IMR-90 (cell line): Measurements from ENCODE around the gene GSDMA. TPM values are rescaled to one million over a fixed set of nuclear protein-coding genes. Genes with fewer than 3 reads are reported as not detected.
A peak's percentile ranks its signal among the peaks of the same experiment; 100 is the strongest.

Source experiments
- ATAC-seq: fragments of 200-7000 bp; cut with Tn5 transposase; 2 replicates; pipeline ENCODE4 v1.9.1; 2020; ENCODE audit warnings: low read depth, mild to moderate bottlenecking, moderate library complexity
- BruUV-seq: library from RNA; stranded (reverse); fragments of 400-500 nt; replicated peaks from 2 replicates; lab custom pipeline; 2021; lab: Mats Ljungman, UMichigan
- CTCF ChIA-PET: fragments of 300-600 bp; formaldehyde crosslinking; extraction: SDS; loops from one replicate; lab custom pipeline; 2021; ENCODE audit warnings: antibody characterized with exemption; lab: Yijun Ruan, JAX
- POLR2A ChIA-PET: fragments of 300-600 bp; sonication (Branson Sonifier 250); formaldehyde crosslinking; loops from one replicate; lab custom pipeline; 2022; ENCODE audit warnings: antibody characterized with exemption; ENCODE audit not compliant: unreplicated experiment; lab: Charles Lee
- DNase-seq: peaks from one replicate; pipeline ENCODE4 v3.0.0; 2013
- H2AFZ ChIP-seq: replicated peaks from 2 replicates; pipeline ENCODE3; 2013; ENCODE audit warnings: low read length, mild to moderate bottlenecking; ENCODE audit not compliant: poor library complexity
- H2AK5ac ChIP-seq: 2 replicates; pipeline ENCODE4 v1.6.1; 2013; ENCODE audit warnings: low read depth, low read length, inconsistent platforms
- H2AK9ac ChIP-seq: replicated peaks from 2 replicates; pipeline ENCODE3; 2013; ENCODE audit warnings: mild to moderate bottlenecking, low read depth, low read length, moderate library complexity; ENCODE audit not compliant: poor library complexity
- H2BK120ac ChIP-seq: 2 replicates; pipeline ENCODE4 v1.6.1; 2013; ENCODE audit warnings: low read depth, low read length, inconsistent platforms
- H2BK15ac ChIP-seq: 3 replicates; pipeline ENCODE4 v1.6.1; 2013; ENCODE audit warnings: low read depth, low read length, inconsistent platforms
- H2BK20ac ChIP-seq: 2 replicates; pipeline ENCODE4 v1.6.1; 2013; ENCODE audit warnings: low read depth, mild to moderate bottlenecking, inconsistent platforms, low read length, moderate library complexity
- H2BK5ac ChIP-seq: 2 replicates; pipeline ENCODE4 v1.6.1; 2013; ENCODE audit warnings: mild to moderate bottlenecking, low read depth, low read length, inconsistent platforms; ENCODE audit not compliant: poor library complexity, severe bottlenecking
- H3K14ac ChIP-seq: replicated peaks from 2 replicates; pipeline ENCODE4 v1.6.1; 2013; ENCODE audit warnings: low read depth, low read length, inconsistent platforms
- H3K18ac ChIP-seq: 2 replicates; pipeline ENCODE4 v1.6.1; 2013; ENCODE audit warnings: low read depth, low read length, control low read depth
- H3K23ac ChIP-seq: 2 replicates; pipeline ENCODE4 v1.6.1; 2013; ENCODE audit warnings: low read depth, low read length, inconsistent platforms
- H3K27ac ChIP-seq: 2 replicates; pipeline ENCODE4 v1.5.1; 2013; ENCODE audit warnings: mild to moderate bottlenecking, control low read depth, low read length; ENCODE audit not compliant: insufficient read depth
- H3K27me3 ChIP-seq: 2 replicates; pipeline ENCODE4 v1.6.1; 2013; ENCODE audit warnings: low read length; ENCODE audit not compliant: control insufficient read depth, insufficient read depth
- H3K36me3 ChIP-seq: 2 replicates; pipeline ENCODE4 v1.6.1; 2013; ENCODE audit warnings: low read length, mixed read lengths; ENCODE audit not compliant: control insufficient read depth, insufficient read depth
- H3K4ac ChIP-seq: 2 replicates; pipeline ENCODE4 v1.6.1; 2013; ENCODE audit warnings: low read depth, low read length, inconsistent platforms
- H3K4me1 ChIP-seq: 2 replicates; pipeline ENCODE4 v1.6.1; 2013; ENCODE audit warnings: low read length, mixed read lengths; ENCODE audit not compliant: control insufficient read depth, insufficient read depth
- H3K4me2 ChIP-seq: 2 replicates; pipeline ENCODE4 v1.6.1; 2013; ENCODE audit warnings: low read depth, mild to moderate bottlenecking, control low read depth, low read length, moderate library complexity
- H3K4me3 ChIP-seq: 2 replicates; pipeline ENCODE4 v1.5.1; 2013; ENCODE audit warnings: low read depth, mild to moderate bottlenecking, control low read depth, low read length, moderate library complexity; ENCODE audit not compliant: insufficient read depth
- H3K56ac ChIP-seq: 2 replicates; pipeline ENCODE4 v1.6.1; 2013; ENCODE audit warnings: low read length, inconsistent platforms; ENCODE audit not compliant: insufficient read depth; ENCODE audit errors: extremely low read depth
- H3K79me1 ChIP-seq, 2 experiments: 2 replicates each; pipeline ENCODE4 v1.6.1; 2013; ENCODE audit warnings: low read length in 2 of 2, inconsistent platforms in 1 of 2, low read depth in 1 of 2
- H3K9ac ChIP-seq: 2 replicates; pipeline ENCODE4 v1.6.1; 2013; ENCODE audit warnings: low read depth, low read length, control low read depth
- H3K9me1 ChIP-seq: 2 replicates; pipeline ENCODE4 v1.6.1; 2013; ENCODE audit warnings: low read length, inconsistent platforms; ENCODE audit not compliant: insufficient read depth
- H3K9me3 ChIP-seq: 2 replicates; pipeline ENCODE4 v1.6.1; 2013; ENCODE audit warnings: low read length; ENCODE audit not compliant: control insufficient read depth, insufficient read depth
- H4K20me1 ChIP-seq: 2 replicates; pipeline ENCODE4 v1.6.1; 2013; ENCODE audit warnings: low read length, inconsistent platforms; ENCODE audit not compliant: insufficient read depth
- H4K5ac ChIP-seq: 2 replicates; pipeline ENCODE4 v1.6.1; 2013; ENCODE audit warnings: mild to moderate bottlenecking, low read depth, low read length, control low read depth
- H4K8ac ChIP-seq, 2 experiments: 2 replicates each; pipeline ENCODE4 v1.6.1; 2013; ENCODE audit warnings: low read depth in 2 of 2, low read length in 2 of 2, control low read depth in 1 of 2, inconsistent platforms in 1 of 2
- H4K91ac ChIP-seq: 2 replicates; pipeline ENCODE4 v1.6.1; 2013; ENCODE audit warnings: low read depth, low read length, inconsistent platforms; ENCODE audit not compliant: insufficient read depth
- BHLHE40 ChIP-seq: fragments of 150-350 bp; IDR thresholded peaks from 2 replicates; pipeline ENCODE4 v1.6.1; 2016; ENCODE audit warnings: mild to moderate bottlenecking, low read depth, low read length
- CEBPB ChIP-seq: IDR thresholded peaks from 2 replicates; pipeline ENCODE4 v1.6.1; 2012; ENCODE audit warnings: low read depth, low read length, improper control_type of control experiment
- CHD1 ChIP-seq: IDR thresholded peaks from 2 replicates; pipeline ENCODE4 v1.6.1; 2012; ENCODE audit warnings: low read depth, low read length, improper control_type of control experiment
- ELK1 ChIP-seq: fragments of 150-350 bp; IDR thresholded peaks from 2 replicates; pipeline ENCODE4 v1.6.1; 2016; ENCODE audit warnings: low read depth, mild to moderate bottlenecking, low read length, moderate library complexity, borderline replicate concordance
- FOS ChIP-seq: fragments of 150-350 bp; IDR thresholded peaks from 2 replicates; pipeline ENCODE4 v1.6.1; 2016; ENCODE audit warnings: low read depth, low read length
- MAFK ChIP-seq: IDR thresholded peaks from 2 replicates; pipeline ENCODE4 v1.6.1; 2012; ENCODE audit warnings: low read depth, low read length, improper control_type of control experiment
- MAZ ChIP-seq: IDR thresholded peaks from 2 replicates; pipeline ENCODE4 v1.6.1; 2012; ENCODE audit warnings: low read depth, mild to moderate bottlenecking, low read length, improper control_type of control experiment, moderate library complexity, borderline replicate concordance
- MXI1 ChIP-seq: IDR thresholded peaks from 2 replicates; pipeline ENCODE4 v1.6.1; 2012; ENCODE audit warnings: low read depth, mild to moderate bottlenecking, low read length, moderate library complexity, borderline replicate concordance
- POLR2A ChIP-seq: IDR thresholded peaks from 2 replicates; pipeline ENCODE4 v1.6.1; 2012; ENCODE audit warnings: mild to moderate bottlenecking, low read depth, low read length
- RAD21 ChIP-seq: IDR thresholded peaks from 2 replicates; pipeline ENCODE4 v1.6.1; 2012; ENCODE audit warnings: low read length, improper control_type of control experiment
- RCOR1 ChIP-seq: IDR thresholded peaks from 2 replicates; pipeline ENCODE4 v1.6.1; 2012; ENCODE audit warnings: mild to moderate bottlenecking, low read length, improper control_type of control experiment; ENCODE audit not compliant: insufficient replicate concordance
- RFX5 ChIP-seq: IDR thresholded peaks from 2 replicates; pipeline ENCODE4 v1.8.0; 2012; ENCODE audit warnings: low read depth, mild to moderate bottlenecking, low read length, moderate library complexity
- SMC3 ChIP-seq: fragments of 150-350 bp; IDR thresholded peaks from 2 replicates; pipeline ENCODE4 v1.6.1; 2016; ENCODE audit warnings: low read depth, mild to moderate bottlenecking, antibody characterized with exemption, low read length, moderate library complexity
- USF2 ChIP-seq: fragments of 150-350 bp; IDR thresholded peaks from 2 replicates; pipeline ENCODE4 v1.6.1; 2017; ENCODE audit warnings: mild to moderate bottlenecking, antibody characterized with exemption, low read length, low read depth
- whole genome bisulfite sequencing, 2 experiments: methylation state at CpG; one replicate each; pipeline versions ENCODE4 v1.1.5 to v1.1.7; 2013; ENCODE audit warnings: missing lambda C conversion rate in 2 of 2; ENCODE audit not compliant: insufficient read length in 1 of 2; ENCODE audit errors: extremely low coverage in 2 of 2; 5-methylcytosine and 5-hydroxymethylcytosine counted together
- dilution Hi-C: fragments of 300-500 bp; cut with HindIII; formaldehyde crosslinking; loops from one replicate; pipeline ENCODE4 v1.14.3; 2018; ENCODE audit warnings: low sequenced_read_pairs; ENCODE audit not compliant: unreplicated experiment
- in situ Hi-C: fragments of 300-500 bp; cut with MboI; formaldehyde crosslinking; loops from 3 replicates; pipeline ENCODE4 v1.14.3; 2019; ENCODE audit warnings: low sequenced_read_pairs, inconsistent platforms, mixed read lengths
- intact Hi-C: fragments of 100-400 bp; cut with micrococcal nuclease; formaldehyde crosslinking; loops from 2 replicates; pipeline ENCODE4 v1.10.0; 2022
- polyA plus RNA-seq, 3 experiments: library from polyadenylated mRNA; depleted of rRNA; stranded (reverse); fragments of >200 nt; gene quantifications; 2 replicates each; pipeline ENCODE4 v1.2.3, GENCODE V29; 2012; ENCODE audit warnings: low replicate concordance in 1 of 3
- total RNA-seq: library from RNA; depleted of rRNA; stranded (reverse); fragments of >200 nt; gene quantifications from 2 replicates; pipeline ENCODE4 v1.2.3, GENCODE V29; 2012

The GSDMA gene
- total and polyA plus RNA-seq, 2 of the 4 experiments (the other 2 are of a cell fraction), result not detected

GRCh38 chr17:39920218-39921210 is 42.3 kb upstream of the GSDMA start (continued):
- TF ChIP-seq RFX5 (no peak), MAZ (no peak)

- Histone ChIP-seq H3K27me3 (no peaks in the 10 kb centered on the region), H2BK5ac (no peak overlapping the region), H3K4me3 (no peak overlapping the region), H3K4me2 (no peak overlapping the region), H3K27ac (no peak overlapping the region), H3K9me3 (no peaks in the 10 kb centered on the region), H3K56ac (no peak overlapping the region), H3K23ac (no peak overlapping the region), H2BK15ac (no peak overlapping the region), H3K4ac (no peak overlapping the region), H2BK120ac (no peak overlapping the region), H2BK20ac (no peak overlapping the region), H4K5ac (no peak overlapping the region), H3K9me1 (peaks cover 35% of the 10 kb centered on the region), H2AK9ac (no peak overlapping the region), H4K20me1 (peaks cover 33% of the 10 kb centered on the region), H3K36me3 (peaks cover 50% of the 10 kb centered on the region), H3K79me1 (peaks cover 9 to 45% of the 10 kb centered on the region in 2 experiments; a peak in 3 of 4 replicates), H3K9ac (no peak overlapping the region), H4K91ac (no peak overlapping the region), H2AK5ac (no peak overlapping the region), H3K14ac (no peak overlapping the region), H3K18ac (no peak overlapping the region), H4K8ac (no peak overlapping the region), H2AFZ (no peak overlapping the region), H3K4me1 (peaks cover 22% of the 10 kb centered on the region)
- dilution Hi-C loops, result no loop called here
- POLR2A ChIA-PET, result interaction anchor here (0.6 kb wide), 1 partner anchor 39 kb away, joined by 12 read pairs; no protein-coding TSS in a partner anchor
- 100% methylated on average over 2 of the region's 5 CpGs; no CpG with 5 or more reads in 1 of the 2 experiments for WGBS, 2 experiments
- intact Hi-C loops, result no loop called here
- ATAC-seq (no peak), DNase-seq (no peak)
- BruUV-seq, result TSS peak; percentile 83
- CTCF ChIA-PET, result no interaction called here
- in situ Hi-C loops, result no loop called here
- no peak for TF ChIP-seq CHD1
- TF ChIP-seq SMC3, result no peak
- no peak for TF ChIP-seq ELK1
- TF ChIP-seq MAZ, result no peak
- no peak for TF ChIP-seq POLR2A
- TF ChIP-seq BHLHE40, result no peak
- no peak for TF ChIP-seq FOS
- no peak for TF ChIP-seq MAFK
- TF ChIP-seq RAD21, result no peak
- no peak for TF ChIP-seq CEBPB
- no peak for TF ChIP-seq RFX5
- no peak for TF ChIP-seq MXI1
- no peak for TF ChIP-seq RCOR1
- TF ChIP-seq USF2, result no peak
These were observed 41.5 kb upstream of the GSDMA start for GRCh38 chr17:39921323-39921722.
